Measurements from ENCODE around the gene UGP2.

The UGP2 gene

GRCh38 chr2:63881205-63881604 lies 39.5 kb downstream of the UGP2 start:
- Histone ChIP-seq H3K4me3 (ENCODE audit: low read depth, low read length) (no peak overlapping the region), H3K4me1 (ENCODE audit: control insufficient read depth, insufficient read depth, low read length) (no peaks in the 10 kb centered on the region), H3K36me3 (ENCODE audit: control insufficient read depth in 2 of 2, insufficient read depth in 1 of 2, low read length in 2 of 2) (peaks cover 13 to 26% of the 10 kb centered on the region in 2 experiments), H3K27ac (ENCODE audit: extremely low read depth, low read depth, low read length) (no peak overlapping the region), H3K9me3 (ENCODE audit: control insufficient read depth, insufficient read depth, low read depth, low read length) (no peaks in the 10 kb centered on the region)
- CTCF ChIA-PET = interaction anchor here (0.6 to 0.9 kb wide), 2 partner anchors 22 to 140 kb away, joined by 3 to 4 read pairs; no protein-coding TSS in a partner anchor
- no peak for TF ChIP-seq PBX3 (CRISPR knock-in tag; IDR thresholded peaks at IDR 0.05)
- no peak for TF ChIP-seq ZBTB20 (tag by site-specific recombination; IDR thresholded peaks at IDR 0.05)
- TF ChIP-seq ZIC2 (tag by site-specific recombination; IDR thresholded peaks at IDR 0.05) = no peak
- no peak for TF ChIP-seq TCF7L2 (IDR thresholded peaks at IDR 0.05; ENCODE audit: borderline replicate concordance, low read depth, low read length)
- no peak for TF ChIP-seq ZNF629 (tag by site-specific recombination; IDR thresholded peaks at IDR 0.05)
- no peak for TF ChIP-seq WT1 (tag by site-specific recombination; IDR thresholded peaks at IDR 0.05)
- no peak for TF ChIP-seq ZNF792 (tag by site-specific recombination; IDR thresholded peaks at IDR 0.05)
- no peak for TF ChIP-seq SETDB1 (IDR thresholded peaks at IDR 0.05; ENCODE audit: insufficient read length, low read length)
- no peak for TF ChIP-seq ZNF692 (tag by site-specific recombination; IDR thresholded peaks at IDR 0.05)
- no peak for TF ChIP-seq ZNF239 (tag by site-specific recombination; IDR thresholded peaks at IDR 0.05)
- TF ChIP-seq ZNF394 (tag by site-specific recombination; IDR thresholded peaks at IDR 0.05; ENCODE audit: borderline replicate concordance) = no peak
- POLR2A ChIA-PET = no interaction called here

GRCh38 chr2:63882395-63883105 lies 40.9 kb downstream of the UGP2 start:
- ChIA-PET CTCF (interaction anchor here (1.2 kb wide), 1 partner anchor 191 kb away, joined by 4 read pairs; no protein-coding TSS in a partner anchor), POLR2A (no interaction called here)
- H3K36me3 ChIP-seq (ENCODE audit: control insufficient read depth in 2 of 2, insufficient read depth in 1 of 2, low read length in 2 of 2) = peaks cover 18 to 35% of the 10 kb centered on the region in 2 experiments
- no peaks in the 10 kb centered on the region for H3K9me3 ChIP-seq (ENCODE audit: control insufficient read depth, insufficient read depth, low read depth, low read length)
- H3K4me3 ChIP-seq (ENCODE audit: low read depth, low read length) = no peak overlapping the region
- no peaks in the 10 kb centered on the region for H3K4me1 ChIP-seq (ENCODE audit: control insufficient read depth, insufficient read depth, low read length)
- H3K27ac ChIP-seq (ENCODE audit: extremely low read depth, low read depth, low read length) = no peak overlapping the region
- TF ChIP-seq ZNF645 (tag by site-specific recombination; IDR thresholded peaks at IDR 0.05) (no peak), ZNF311 (tag by site-specific recombination; IDR thresholded peaks at IDR 0.05; ENCODE audit: borderline replicate concordance) (no peak), ZBTB44 (tag by site-specific recombination; IDR thresholded peaks at IDR 0.05) (no peak), HOXD13 (CRISPR knock-in tag; IDR thresholded peaks at IDR 0.05; ENCODE audit: borderline replicate concordance) (no peak), KLF8 (tag by site-specific recombination; IDR thresholded peaks at IDR 0.05) (no peak), PRDM1 (tag by site-specific recombination; IDR thresholded peaks at IDR 0.05) (no peak), ZNF214 (tag by site-specific recombination; IDR thresholded peaks at IDR 0.05; ENCODE audit: borderline replicate concordance) (no peak), ZNF514 (tag by site-specific recombination; IDR thresholded peaks at IDR 0.05) (no peak), GLI4 (tag by site-specific recombination; IDR thresholded peaks at IDR 0.05) (no peak), ZNF138 (tag by site-specific recombination; IDR thresholded peaks at IDR 0.05; ENCODE audit: borderline replicate concordance) (no peak), REST (tag by site-specific recombination; IDR thresholded peaks at IDR 0.05) (no peak), ZNF624 (tag by site-specific recombination; IDR thresholded peaks at IDR 0.05) (no peak), KLF9 (tag by site-specific recombination; IDR thresholded peaks at IDR 0.05; ENCODE audit: low read depth) (no peak)
